AG09319 (cell line): ENCODE data around the gene RHBG.

ENCODE experiments used
- DNase-seq: peaks from one replicate; pipeline ENCODE4 v3.0.0-alpha.2; 2010; ENCODE audit warnings: low read depth; ENCODE audit errors: extremely low read depth
- TF ChIP-seq, protein P1 (sequence below): IDR thresholded peaks from 2 replicates; pipeline ENCODE4 v1.5.1; 2011; ENCODE audit warnings: low read depth, mild to moderate bottlenecking, inconsistent platforms, low read length, moderate library complexity

The RHBG gene

DNA sequence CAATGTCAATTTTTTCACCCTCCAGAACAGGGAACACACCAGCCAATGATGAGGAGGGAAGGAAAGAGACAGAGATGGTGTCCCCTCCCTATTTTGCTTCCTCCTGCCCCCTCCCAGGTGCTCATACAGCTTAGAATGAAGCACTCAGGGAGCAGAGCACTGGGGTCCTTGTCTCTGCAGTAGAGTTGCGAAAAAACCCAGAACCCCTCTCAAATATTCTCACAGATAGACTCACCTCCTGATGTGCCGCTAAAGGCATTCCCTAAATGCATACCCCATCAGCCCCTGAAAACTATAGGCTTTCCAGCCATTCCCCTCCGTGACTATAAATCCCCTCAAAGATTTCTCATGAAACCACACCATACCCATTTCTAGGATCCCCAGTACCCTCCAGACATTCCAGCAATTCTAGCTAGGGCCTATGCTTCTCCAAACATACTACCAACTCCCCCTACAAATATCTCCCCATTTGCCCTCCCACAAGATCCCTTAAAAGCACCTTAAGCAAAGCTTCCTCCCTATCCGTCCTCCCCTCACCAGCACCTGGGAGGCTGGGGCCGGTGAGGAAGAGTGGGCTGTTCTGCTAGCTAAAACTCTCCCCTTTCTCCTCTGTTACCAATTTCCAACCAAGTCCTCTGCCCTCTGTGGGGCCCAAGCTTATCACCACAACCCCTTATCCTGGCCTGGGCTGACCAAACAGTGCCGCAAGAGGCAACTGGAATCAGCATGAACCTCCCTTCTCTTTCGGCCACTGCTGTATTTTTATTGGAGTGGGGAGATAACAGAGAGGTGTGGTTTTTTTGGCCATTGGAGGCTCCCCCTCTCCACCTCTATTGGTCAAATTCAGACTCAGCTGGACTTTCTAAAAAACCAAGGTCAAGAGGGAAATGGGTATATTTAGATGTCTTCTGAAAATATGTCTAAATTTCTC lies 54.7 kb downstream of the RHBG start:
- no peak for DNase-seq
- TF ChIP-seq, protein P1, sequence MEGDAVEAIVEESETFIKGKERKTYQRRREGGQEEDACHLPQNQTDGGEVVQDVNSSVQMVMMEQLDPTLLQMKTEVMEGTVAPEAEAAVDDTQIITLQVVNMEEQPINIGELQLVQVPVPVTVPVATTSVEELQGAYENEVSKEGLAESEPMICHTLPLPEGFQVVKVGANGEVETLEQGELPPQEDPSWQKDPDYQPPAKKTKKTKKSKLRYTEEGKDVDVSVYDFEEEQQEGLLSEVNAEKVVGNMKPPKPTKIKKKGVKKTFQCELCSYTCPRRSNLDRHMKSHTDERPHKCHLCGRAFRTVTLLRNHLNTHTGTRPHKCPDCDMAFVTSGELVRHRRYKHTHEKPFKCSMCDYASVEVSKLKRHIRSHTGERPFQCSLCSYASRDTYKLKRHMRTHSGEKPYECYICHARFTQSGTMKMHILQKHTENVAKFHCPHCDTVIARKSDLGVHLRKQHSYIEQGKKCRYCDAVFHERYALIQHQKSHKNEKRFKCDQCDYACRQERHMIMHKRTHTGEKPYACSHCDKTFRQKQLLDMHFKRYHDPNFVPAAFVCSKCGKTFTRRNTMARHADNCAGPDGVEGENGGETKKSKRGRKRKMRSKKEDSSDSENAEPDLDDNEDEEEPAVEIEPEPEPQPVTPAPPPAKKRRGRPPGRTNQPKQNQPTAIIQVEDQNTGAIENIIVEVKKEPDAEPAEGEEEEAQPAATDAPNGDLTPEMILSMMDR, result no peak

DNA sequence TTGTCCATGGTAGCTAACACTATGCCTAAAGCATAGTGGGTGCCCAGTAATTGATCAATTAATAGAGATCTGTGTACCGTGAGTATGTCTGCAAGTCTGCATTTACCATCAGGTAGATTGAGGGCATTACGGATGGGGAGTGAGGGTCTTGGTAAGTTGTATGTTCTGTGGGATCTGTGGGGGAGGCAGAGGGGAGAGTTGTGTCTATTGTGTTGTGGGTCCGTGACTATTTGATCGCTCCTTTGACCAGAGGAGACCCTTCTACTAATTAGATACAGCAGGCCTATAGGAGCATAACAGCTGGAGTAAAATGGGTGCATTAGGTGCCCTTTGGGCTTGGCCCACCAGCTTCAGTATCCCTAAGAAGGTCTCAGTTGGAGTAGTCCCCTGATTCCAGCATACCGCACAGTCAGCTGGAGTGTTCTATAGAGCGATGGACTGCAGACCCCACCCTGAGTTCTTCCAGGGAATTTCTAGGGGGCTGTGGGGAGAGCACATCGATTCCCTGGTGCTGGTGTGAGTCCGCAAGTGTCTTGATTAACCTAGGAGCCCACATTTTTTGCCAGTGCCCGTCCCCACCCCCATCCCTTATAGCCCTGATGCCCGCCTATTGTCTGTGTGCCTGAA lies 55.9 kb downstream of the RHBG start:
- TF ChIP-seq, protein P1, result no peak
- DNase-seq, result no peak

DNA sequence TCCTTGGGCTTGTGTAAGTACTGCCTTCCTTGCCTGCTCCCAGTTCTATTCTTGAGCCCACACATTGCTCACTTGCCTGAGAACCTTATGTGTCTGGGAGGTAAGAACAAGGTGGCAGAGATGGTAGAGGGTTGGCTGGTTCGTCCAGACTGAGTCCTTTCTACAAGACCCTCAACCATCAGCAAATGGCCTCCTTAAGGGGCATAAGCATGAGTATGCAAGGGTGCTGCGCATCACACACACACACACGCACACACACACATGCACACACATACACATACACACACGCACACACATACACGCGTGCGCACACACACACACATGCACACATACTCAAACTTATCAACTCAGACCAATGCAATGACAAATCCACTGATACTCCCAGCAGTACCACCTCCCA lies 56.9 kb downstream of the RHBG start:
- DNase-seq, result no peak
- TF ChIP-seq, protein P1, result no peak

DNA sequence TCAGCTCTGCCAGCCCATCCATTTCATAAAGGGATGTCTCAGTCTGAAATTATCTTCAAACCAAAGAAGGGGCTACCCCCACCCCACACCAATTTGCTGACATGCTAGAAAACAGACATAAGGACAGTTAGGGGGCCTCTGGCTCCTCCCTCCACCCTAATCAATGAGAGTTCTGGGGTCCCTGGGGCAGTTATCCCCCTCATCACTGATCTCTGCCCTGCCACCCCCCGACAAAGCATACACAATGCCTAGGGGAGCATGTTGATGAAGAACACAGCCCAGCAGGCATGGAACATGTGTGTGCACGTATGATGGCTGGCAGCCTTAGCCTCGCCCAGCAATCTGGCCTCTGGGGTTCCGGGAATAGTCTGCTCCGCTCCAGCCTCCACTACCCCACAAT lies 58.9 kb downstream of the RHBG start:
- TF ChIP-seq, protein P1, result no peak
- no peak for DNase-seq

DNA sequence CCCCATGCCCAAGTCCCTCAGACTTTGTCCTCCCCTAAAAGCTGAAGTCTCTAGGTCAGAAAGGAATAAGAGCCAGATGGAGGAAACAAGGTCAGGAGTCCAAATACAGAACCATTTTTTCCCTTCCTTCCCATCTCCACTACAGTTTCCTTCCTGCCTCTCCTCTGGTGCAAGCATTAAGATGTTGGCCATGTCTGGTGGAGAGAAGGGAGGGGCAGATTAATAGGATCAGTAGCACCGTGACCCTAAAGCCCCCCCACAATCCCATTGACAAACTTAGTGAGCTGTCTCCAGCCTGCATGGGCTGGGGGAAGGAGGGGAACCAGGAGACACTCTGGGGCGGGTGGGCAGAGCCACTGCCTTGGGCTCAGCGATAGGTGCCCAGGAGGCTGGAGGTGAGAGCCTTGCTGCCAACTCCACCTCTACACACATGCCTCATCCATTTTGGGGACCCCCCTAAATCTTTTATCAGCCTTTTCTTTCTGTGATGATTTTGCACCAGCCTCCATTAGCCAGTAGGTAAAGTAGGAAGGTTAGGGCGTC lies 59.8 kb downstream of the RHBG start:
- TF ChIP-seq, protein P1, result no peak
- no peak for DNase-seq

DNA sequence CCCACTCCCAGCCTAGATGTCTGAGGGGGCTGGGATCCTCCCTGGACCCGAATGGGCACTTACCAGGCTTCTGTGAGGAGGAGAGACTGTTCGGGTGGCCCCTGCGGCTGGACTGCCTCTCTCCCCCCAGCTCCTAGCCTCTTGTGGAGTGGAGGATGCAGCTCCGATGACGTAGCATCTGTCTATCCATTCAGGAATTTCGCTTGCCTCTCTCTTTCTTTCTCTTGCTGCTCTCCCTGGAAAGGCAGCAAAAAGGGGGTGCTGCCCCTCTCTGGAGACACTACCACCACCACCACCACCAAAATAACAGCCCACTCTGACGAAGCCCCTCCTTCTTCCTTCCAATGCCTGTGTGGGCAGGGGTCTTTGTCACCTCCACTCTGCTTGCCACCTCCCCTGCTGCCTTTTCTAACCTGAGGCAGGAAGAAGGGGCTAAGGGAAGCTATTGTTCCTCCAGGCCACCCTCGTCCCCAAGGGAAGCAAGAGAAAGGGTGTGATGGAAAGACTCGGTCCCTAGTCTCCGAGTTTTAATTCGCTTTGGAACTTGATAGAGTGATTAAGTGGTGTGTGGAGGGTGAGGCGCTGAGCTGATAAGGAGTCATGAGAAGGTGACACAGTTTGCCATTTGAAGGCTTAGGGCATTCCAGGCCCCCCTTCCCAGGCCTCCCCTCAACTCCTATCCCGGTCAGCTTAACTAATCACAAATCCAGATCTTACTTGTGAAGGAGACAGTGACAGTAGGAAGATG lies 60.5 kb downstream of the RHBG start:
- TF ChIP-seq, protein P1, result no peak
- DNase-seq, result no peak
